ENCODE results near the gene TAOK3. TPM values are rescaled to one million over a fixed set of nuclear protein-coding genes. Genes with fewer than 3 reads are reported as not detected.
"Not testable (repeated sequence)": the region's sequence is repeated elsewhere in the genome, so short reads cannot be mapped to it uniquely, and the experiment has no call there.

TAOK3 gene
- total RNA-seq, 1 donor: 27.9 TPM

GRCh38 chr12:118311666-118312065 lies 61.0 kb downstream of the TAOK3 start:
- no peaks in the 10 kb centered on the region for H4K20me1 ChIP-seq (ENCODE audit: insufficient read depth, low read length)
- peak overlapping the region; percentile 23 for H2AFZ ChIP-seq (ENCODE audit: low read length)

DNA sequence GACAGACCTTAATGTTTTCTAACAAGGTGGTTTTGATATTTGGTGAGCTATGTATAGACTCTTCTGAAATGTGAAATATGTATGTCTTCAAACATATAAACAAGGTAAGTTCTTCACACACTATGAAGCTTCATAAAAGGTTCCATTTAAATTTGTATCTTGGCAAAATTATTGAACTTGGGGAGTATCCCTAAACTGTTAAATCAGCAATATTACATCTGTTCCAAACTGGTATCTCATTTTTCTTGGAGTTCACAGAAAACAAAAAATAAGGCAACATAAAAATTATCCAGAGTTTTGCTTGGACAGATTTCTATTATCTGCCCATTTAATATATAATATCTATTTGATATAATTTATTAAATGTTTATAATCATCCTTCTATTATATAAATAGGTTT lies 62.4 kb downstream of the TAOK3 start:
- H3K27me3 ChIP-seq (ENCODE audit: insufficient read depth, low read length): no peaks in the 10 kb centered on the region
- peaks cover 20% of the 10 kb centered on the region for H3K79me2 ChIP-seq (ENCODE audit: insufficient read depth, low read length)
- no peaks in the 10 kb centered on the region for H3K9me3 ChIP-seq (ENCODE audit: low read depth, low read length)
- no peak overlapping the region for H3K4me2 ChIP-seq (ENCODE audit: insufficient read depth, low read length)
- DNase-seq (ENCODE audit: insufficient read length, low spot score, missing footprints): no peak
- H4K20me1 ChIP-seq (ENCODE audit: insufficient read depth, low read length): no peaks in the 10 kb centered on the region
- no peak overlapping the region for H3K27ac ChIP-seq (ENCODE audit: low read depth, low read length)
- no peak overlapping the region for H2AFZ ChIP-seq (ENCODE audit: low read length)
- no peak for TF ChIP-seq CTCF (IDR thresholded peaks at IDR 0.05; ENCODE audit: extremely low read depth, low read depth, low read length)
- peaks cover 36% of the 10 kb centered on the region for H3K4me1 ChIP-seq (ENCODE audit: insufficient read depth, low read length)
- no peak overlapping the region for H3K4me3 ChIP-seq (ENCODE audit: insufficient read depth, low read length)
- H3K36me3 ChIP-seq (ENCODE audit: insufficient read depth, low read length): no peaks in the 10 kb centered on the region

More at GRCh38 chr12:118311666-118312065, 61.0 kb downstream of the TAOK3 start:
- Histone ChIP-seq H3K9me3 (ENCODE audit: low read depth, low read length) (no peaks in the 10 kb centered on the region), H3K4me1 (ENCODE audit: insufficient read depth, low read length) (peaks cover 43% of the 10 kb centered on the region), H3K79me2 (ENCODE audit: insufficient read depth, low read length) (peaks cover 24% of the 10 kb centered on the region), H3K27ac (ENCODE audit: low read depth, low read length) (peak overlapping the region; percentile 15), H3K27me3 (ENCODE audit: insufficient read depth, low read length) (no peaks in the 10 kb centered on the region), H3K36me3 (ENCODE audit: insufficient read depth, low read length) (no peaks in the 10 kb centered on the region), H3K4me2 (ENCODE audit: insufficient read depth, low read length) (no peak overlapping the region), H3K4me3 (ENCODE audit: insufficient read depth, low read length) (no peak overlapping the region)
- no peak for DNase-seq (ENCODE audit: insufficient read length, low spot score, missing footprints)
- no peak for TF ChIP-seq CTCF (IDR thresholded peaks at IDR 0.05; ENCODE audit: extremely low read depth, low read depth, low read length)

DNA sequence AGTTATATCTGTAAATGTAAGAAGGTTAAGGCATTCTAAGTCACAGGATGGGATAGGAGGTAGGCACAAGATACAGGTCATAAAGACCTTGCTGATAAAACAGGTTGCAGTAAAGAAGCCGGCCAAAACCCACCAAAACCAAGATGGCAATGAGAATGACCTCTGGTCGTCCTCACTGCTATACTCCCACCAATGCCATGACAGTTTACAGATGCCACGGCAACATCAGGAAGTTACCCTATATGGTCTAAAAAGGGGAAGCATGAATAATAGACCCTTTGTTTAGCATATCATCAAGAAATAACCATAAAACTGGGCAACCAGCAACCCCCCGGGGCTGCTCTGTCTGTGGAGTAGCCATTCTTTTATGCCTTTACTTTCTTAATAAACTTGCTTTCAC lies 64.7 kb downstream of the TAOK3 start:
- peaks cover 36% of the 10 kb centered on the region for H3K4me1 ChIP-seq (ENCODE audit: insufficient read depth, low read length)
- H3K4me3 ChIP-seq (ENCODE audit: insufficient read depth, low read length): peak overlapping the region; percentile 15
- H3K4me2 ChIP-seq (ENCODE audit: insufficient read depth, low read length): peak overlapping the region; percentile 97
- not testable (repeated sequence) for H3K27me3 ChIP-seq (ENCODE audit: insufficient read depth, low read length); H3K36me3 ChIP-seq (ENCODE audit: insufficient read depth, low read length); H2AFZ ChIP-seq (ENCODE audit: low read length); DNase-seq (ENCODE audit: insufficient read length, low spot score, missing footprints); H3K9me3 ChIP-seq (ENCODE audit: low read depth, low read length); H4K20me1 ChIP-seq (ENCODE audit: insufficient read depth, low read length)
- H3K27ac ChIP-seq (ENCODE audit: low read depth, low read length): peak overlapping the region; percentile 98
- H3K79me2 ChIP-seq (ENCODE audit: insufficient read depth, low read length): peaks cover 14% of the 10 kb centered on the region

DNA sequence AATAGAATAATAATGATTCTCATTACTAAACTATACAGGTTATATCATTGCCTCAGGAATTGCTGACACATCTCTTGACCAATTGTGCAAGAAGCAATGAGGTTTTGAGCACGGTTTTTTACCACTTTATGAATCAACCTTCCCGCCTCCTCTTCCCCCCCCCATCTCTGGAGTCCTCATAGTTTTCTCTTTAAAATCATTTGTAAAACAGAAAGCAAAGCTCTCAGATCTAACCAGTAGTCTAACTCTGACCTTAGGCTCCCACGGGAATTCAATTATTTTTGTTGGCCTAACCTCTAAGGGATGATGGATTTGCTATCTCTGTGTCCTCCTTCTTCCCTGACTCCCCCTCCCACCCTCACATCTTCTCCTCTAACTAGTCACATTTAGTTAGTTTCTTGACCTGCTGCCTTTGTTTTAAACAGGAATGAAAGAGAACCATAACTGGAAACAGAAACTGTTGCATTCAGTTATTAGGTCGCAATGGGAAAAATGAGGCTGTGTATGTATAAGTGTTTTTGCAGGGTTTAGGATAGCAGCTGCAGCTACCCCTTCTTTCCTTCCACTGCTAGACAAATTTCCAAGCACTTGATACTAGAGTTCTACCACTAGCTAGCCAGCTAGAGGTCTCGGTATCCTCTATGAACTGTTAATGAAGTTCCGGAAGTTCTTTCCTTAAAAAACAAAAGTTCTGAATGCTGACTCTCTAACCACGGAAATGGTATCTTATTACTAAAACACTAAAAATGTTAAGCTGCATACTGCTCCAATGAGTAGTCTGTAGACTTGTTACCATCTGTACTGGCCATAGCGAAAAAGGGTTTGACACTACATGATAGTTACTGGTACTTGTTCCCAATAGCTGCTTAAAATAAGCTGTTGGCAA lies 65.4 kb downstream of the TAOK3 start:
- Histone ChIP-seq H3K36me3 (ENCODE audit: insufficient read depth, low read length) (no peaks in the 10 kb centered on the region), H3K79me2 (ENCODE audit: insufficient read depth, low read length) (peaks cover 18% of the 10 kb centered on the region), H2AFZ (ENCODE audit: low read length) (no peak overlapping the region), H3K4me2 (ENCODE audit: insufficient read depth, low read length) (peak overlapping the region; percentile 97), H3K27ac (ENCODE audit: low read depth, low read length) (peak overlapping the region; percentile 98), H4K20me1 (ENCODE audit: insufficient read depth, low read length) (no peaks in the 10 kb centered on the region), H3K9me3 (ENCODE audit: low read depth, low read length) (no peaks in the 10 kb centered on the region), H3K4me1 (ENCODE audit: insufficient read depth, low read length) (peaks cover 36% of the 10 kb centered on the region), H3K27me3 (ENCODE audit: insufficient read depth, low read length) (no peaks in the 10 kb centered on the region), H3K4me3 (ENCODE audit: insufficient read depth, low read length) (peak overlapping the region; percentile 66)
- peak; percentile 62 for DNase-seq (ENCODE audit: insufficient read length, low spot score, missing footprints)
- no peak for TF ChIP-seq CTCF (IDR thresholded peaks at IDR 0.05; ENCODE audit: extremely low read depth, low read depth, low read length)

All from osteoblast (primary cell).